Skin epidermis (tissue), 12 donors: ENCODE data around the gene USB1.

Experiments used
- H3K27ac ChIP-seq, 21 experiments: fragments of 200-600 bp; sonication (generic) in 11 of 21; one replicate each; pipeline ENCODE4 v1.5.0; 2020; ENCODE audit warnings: mild to moderate bottlenecking in 3 of 21, inconsistent platforms in 2 of 21, moderate library complexity in 2 of 21
- H3K4me3 ChIP-seq, 7 experiments: fragments of 200-600 bp; sonication (generic) in 2 of 7; one replicate each; pipeline ENCODE4 v1.5.0; 2020; ENCODE audit warnings: inconsistent platforms in 2 of 7, mild to moderate bottlenecking in 2 of 7, moderate library complexity in 1 of 7

Gene USB1

GRCh38 chr16:58070585-58070984, 69.4 kb downstream of the USB1 start:
- Histone ChIP-seq H3K27ac (no peak overlapping the region), H3K4me3 (no peak overlapping the region)
